Astrocyte of the spinal cord (primary cell): ENCODE results near the gene C13orf46.
"Not testable (repeated sequence)": the region's sequence is repeated elsewhere in the genome, so short reads cannot be mapped to it uniquely, and the experiment has no call there.

ENCODE experiments used
- DNase-seq: peaks from one replicate; pipeline ENCODE4 v3.0.0; 2011; ENCODE audit warnings: low read depth, low spot score
- H3K4me3 ChIP-seq: 2 replicates; pipeline ENCODE4 v1.5.1; 2011; ENCODE audit warnings: low read depth, mild to moderate bottlenecking, low read length, moderate library complexity
- in situ Hi-C: cut with HindIII; loops from 2 replicates; pipeline ENCODE4 v1.10.0; 2017; ENCODE audit warnings: low sequenced_read_pairs
- TF ChIP-seq, protein P1 (sequence below): IDR thresholded peaks from 2 replicates; pipeline ENCODE4 v1.5.1; 2012; ENCODE audit warnings: low read depth, mild to moderate bottlenecking, low read length, inconsistent platforms

C13orf46 gene

DNA sequence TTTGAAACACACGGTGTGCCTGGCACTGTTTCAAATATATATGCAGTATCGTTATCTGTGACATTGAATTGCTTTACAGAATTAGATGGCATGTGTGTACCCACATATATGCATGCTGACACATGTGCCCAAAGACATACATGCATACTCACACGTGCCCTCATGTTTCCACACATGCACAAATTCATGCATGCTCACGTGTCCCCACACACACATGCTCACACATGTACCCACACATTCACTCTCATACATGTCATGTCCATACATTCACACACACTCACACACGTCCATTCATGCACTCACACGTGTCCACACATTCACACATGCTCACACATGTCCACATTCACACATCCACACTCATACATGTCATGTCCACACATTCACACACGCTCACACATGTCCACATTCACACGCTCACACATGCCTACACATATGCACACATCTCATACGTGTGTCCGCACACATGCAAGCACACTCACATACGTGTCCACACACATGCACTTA, 17.9 kb upstream of the C13orf46 start:
- no peak overlapping the region for H3K4me3 ChIP-seq
- DNase-seq: no peak
- in situ Hi-C loops: no loop called here
- TF ChIP-seq, protein P1, sequence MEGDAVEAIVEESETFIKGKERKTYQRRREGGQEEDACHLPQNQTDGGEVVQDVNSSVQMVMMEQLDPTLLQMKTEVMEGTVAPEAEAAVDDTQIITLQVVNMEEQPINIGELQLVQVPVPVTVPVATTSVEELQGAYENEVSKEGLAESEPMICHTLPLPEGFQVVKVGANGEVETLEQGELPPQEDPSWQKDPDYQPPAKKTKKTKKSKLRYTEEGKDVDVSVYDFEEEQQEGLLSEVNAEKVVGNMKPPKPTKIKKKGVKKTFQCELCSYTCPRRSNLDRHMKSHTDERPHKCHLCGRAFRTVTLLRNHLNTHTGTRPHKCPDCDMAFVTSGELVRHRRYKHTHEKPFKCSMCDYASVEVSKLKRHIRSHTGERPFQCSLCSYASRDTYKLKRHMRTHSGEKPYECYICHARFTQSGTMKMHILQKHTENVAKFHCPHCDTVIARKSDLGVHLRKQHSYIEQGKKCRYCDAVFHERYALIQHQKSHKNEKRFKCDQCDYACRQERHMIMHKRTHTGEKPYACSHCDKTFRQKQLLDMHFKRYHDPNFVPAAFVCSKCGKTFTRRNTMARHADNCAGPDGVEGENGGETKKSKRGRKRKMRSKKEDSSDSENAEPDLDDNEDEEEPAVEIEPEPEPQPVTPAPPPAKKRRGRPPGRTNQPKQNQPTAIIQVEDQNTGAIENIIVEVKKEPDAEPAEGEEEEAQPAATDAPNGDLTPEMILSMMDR: no peak

DNA sequence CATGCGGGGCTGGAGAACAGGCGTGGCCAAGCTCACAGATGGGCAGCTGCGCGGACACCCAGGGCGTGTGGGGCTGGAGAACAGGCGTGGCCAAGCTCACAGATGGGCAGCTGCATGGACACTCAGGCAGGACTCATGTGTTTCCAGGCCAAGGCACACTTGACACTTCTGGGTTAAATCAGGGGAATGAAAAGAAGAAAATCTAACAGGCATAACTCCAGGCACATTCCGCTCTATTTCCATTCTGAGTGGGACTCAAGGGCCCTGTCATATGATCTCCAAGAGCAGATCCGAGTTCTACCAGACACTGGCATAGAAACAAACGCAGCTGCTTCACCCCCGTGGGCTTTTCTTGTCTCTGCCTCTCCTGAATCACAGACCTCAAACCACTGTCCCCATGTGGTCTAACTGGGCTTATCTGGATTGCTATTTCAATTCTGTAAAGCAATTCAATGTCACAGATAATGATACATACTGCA, 17.4 kb upstream of the C13orf46 start:
- no peak overlapping the region for H3K4me3 ChIP-seq
- in situ Hi-C loops: no loop called here
- DNase-seq: no peak
- TF ChIP-seq, protein P1: no peak

DNA sequence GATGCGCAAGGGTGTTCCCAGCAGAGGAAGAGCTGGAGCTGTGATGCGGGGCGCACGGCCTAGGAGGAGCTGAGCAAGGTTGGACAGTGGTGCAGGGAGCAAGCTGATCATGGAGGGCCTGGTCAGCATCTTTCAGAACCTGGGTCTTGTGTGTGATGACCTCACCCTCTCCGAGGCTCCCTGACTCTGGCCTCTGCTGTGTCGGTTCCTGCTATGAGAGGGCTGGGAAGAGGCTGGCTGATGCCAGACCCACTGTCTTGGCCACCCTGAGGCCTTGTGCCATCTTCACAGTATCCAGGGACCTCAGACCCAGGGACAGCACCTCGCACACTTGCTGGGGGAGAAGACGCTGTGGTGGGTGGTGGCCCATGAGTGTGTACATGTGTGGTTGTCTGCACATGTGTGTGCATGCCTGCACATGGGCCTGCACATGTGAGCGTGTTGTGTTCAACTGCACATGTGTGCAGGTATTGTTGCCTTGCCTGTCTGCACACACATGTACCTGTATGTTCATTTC, 16.5 kb upstream of the C13orf46 start:
- TF ChIP-seq, protein P1: no peak
- DNase-seq: no peak
- in situ Hi-C loops: no loop called here
- no peak overlapping the region for H3K4me3 ChIP-seq

DNA sequence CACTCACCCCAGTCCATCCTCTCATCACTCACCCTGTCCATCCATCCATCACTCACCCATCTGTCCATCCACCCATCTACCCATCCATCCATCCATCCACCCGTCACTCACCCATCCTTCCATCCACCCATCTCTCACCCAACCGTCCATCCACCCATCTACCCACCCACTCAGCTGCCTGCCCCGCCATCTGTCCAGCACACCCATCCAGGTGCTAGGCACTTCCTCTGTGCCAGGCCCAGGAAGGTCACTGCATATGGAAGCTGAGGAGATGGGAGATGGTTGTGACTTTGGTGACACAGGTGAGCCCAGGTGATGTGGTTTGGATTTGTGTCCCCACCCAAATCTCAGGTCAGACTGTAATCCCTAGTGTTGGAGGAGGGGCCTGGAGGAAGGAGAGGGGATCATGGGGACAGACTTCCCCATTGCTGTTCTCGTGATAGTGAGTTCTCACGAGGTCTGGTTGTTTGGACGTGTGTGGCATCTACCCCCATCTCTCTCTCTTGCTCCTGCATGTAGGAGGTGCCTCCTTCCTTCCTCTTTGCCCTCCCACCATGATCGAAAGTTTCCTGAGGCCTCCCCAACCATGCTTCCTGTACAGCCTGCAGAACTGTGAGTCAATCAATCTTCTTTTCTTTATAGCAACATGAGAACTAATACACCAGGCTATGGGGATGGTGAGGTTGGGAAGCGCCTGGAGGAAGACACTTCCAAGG, 15.9 kb upstream of the C13orf46 start:
- in situ Hi-C loops: no loop called here
- TF ChIP-seq, protein P1: no peak
- DNase-seq: no peak

DNA sequence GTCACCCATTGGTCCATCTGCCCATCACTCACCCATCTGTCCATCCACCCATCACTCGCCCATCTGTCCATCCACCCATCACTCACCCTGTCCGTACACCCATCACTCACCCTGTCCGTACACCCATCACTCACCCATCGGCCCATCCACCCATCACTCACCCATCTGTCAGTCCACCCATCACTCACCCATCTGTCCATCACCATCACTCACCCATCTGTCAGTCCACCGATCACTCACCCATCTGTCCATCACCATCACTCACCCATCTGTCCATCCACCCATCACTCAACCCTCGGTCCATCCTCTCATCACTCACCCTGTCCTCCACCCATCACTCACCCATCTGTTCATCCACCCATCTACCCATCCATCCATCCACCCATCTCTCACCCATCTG, 15.0 kb upstream of the C13orf46 start:
- H3K4me3 ChIP-seq, in situ Hi-C loops, DNase-seq: not testable (repeated sequence)

More for the DNA sequence above, 15.9 kb upstream of the C13orf46 start:
- no peak overlapping the region for H3K4me3 ChIP-seq

DNA sequence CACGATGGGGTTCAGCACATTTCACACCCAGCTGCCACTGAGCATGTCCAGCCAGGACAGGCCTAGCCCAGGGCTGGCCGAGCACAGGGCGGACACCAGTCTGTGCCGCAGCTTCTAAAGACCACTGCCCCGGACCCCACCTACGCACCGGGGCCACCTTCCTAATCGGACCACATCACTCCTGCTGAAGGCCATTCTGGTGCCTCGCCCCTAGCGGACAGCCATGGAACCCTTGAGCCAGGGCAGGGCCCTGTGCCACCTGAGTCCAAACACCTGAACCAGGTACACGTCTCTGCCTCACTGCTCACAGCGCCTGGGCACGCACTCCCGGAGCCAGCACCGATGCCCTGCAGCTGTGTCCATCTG, 8.4 kb upstream of the C13orf46 start:
- no peak for DNase-seq
- TF ChIP-seq, protein P1: no peak
- in situ Hi-C loops: no loop called here
- no peak overlapping the region for H3K4me3 ChIP-seq

DNA sequence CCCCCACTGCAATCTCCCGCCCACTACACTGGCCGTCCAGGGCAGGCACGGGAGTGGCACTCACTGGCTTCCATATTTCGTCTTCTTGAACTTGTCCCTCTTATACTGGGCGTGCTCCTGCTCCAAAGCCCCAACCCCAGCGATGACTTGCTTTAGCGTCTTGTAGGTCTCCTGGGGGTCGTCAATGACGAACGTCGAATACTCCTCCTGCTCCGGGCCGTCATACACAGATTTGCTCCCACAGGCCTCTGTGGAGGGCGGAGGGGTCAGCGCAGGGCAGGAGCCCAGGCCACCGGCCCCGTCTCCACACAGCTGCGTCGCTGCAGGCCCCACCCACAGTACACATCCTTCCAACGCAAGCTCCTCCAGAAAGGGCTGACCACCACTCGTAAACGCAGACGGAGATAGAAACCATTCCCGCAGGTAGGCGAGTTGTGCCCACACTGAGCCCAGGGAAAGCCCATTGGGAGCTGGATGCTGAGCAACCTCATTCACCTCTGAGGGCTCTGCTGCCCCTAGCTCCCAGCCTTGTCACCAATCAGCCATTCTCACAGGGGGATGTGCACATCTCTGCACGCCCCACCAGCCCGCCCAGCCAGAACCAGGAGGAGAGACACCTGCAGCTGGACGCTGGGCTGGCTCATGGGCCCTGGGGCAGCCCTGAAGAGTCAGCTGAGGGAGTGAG, 7.9 kb upstream of the C13orf46 start:
- TF ChIP-seq, protein P1: no peak
- H3K4me3 ChIP-seq: no peak overlapping the region
- in situ Hi-C loops: no loop called here

More for the DNA sequence above, 7.9 kb upstream of the C13orf46 start:
- no peak for DNase-seq
